ENCODE measurements around the gene TOR1B.
A peak's percentile ranks its signal among the peaks of the same experiment; 100 is the strongest.

Gene TOR1B

DNA sequence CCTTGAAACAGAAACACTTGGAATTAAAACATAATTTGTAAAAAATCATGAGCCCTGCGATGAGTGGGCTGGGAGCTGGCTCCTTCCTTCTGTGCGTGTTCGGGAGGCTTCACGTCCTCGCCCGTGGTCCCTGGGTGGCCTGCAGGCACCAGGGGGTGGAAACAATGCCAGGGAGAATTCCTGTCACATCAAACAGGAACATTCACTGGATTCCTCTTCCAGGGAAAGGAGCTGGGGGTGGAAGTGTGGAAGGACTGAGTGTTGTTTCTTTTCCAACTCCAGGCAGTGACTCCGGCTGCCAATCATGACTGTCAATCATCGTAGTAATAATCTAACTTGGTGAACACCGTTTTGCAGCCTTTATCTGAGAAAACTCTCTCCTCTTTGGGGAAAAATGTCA, 10.7 kb downstream of the TOR1B start:
- H3K36me3 ChIP-seq (ENCODE audit: control insufficient read depth, insufficient read depth, low read length), result peaks cover 82% of the 10 kb centered on the region
- WGBS, 2 experiments (ENCODE audit: insufficient coverage in 2 of 2), result 91 to 96% methylated on average over 7 to 9 of the region's 9 CpGs

DNA sequence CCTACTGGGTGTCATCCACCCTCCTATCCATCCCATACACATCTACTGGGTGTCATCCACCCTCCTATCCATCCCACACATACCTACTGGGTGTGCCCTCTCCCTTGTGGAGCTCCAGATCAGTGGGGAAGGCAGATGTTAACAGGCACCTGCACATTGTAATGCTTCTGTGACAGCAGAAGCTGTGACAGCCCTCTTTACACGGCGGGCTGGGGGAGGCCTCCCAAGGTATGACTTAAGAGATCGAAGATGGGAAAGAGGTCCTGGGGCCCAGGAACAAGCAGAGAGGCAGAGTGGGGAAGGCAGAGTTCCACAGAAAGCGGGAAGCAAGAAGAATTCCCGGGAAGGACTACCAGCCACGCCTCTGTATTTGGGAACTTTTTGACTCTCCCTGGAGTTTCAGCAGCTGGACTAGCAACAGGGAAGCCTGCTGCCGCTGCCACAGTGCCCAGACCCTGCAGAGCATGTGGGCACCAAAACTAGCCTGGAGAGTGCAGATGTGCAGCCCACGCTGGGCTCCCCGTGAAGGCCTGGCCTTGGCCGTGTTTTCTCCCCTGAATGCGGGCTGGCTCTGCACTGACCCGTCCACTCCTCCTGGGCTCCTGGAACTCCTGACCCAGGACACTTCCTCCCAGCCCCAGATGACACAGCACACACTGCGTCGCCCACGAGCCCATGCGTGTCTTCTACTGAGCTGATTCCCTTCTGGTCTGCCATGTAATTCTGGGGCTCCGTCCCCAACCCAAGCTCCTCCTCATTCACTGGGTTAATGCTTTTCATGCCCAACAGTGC, 11.6 kb downstream of the TOR1B start:
- Histone ChIP-seq H3K36me3 (ENCODE audit: control insufficient read depth, insufficient read depth, low read length) (peaks cover 82% of the 10 kb centered on the region), H3K4me1 (ENCODE audit: control insufficient read depth, insufficient read depth, low read length, poor library complexity, severe bottlenecking) (no peaks in the 10 kb centered on the region), H3K9me3 (ENCODE audit: control insufficient read depth, low read length) (no peaks in the 10 kb centered on the region), H3K4me3 (ENCODE audit: extremely low read depth, insufficient read depth, low read length, poor library complexity, severe bottlenecking) (no peak overlapping the region), H3K27ac (ENCODE audit: low read depth, low read length, severe bottlenecking) (no peak overlapping the region)
- WGBS, 2 experiments (ENCODE audit: insufficient coverage in 2 of 2), result 93 to 96% methylated on average over 13 to 17 of the region's 17 CpGs

More for the DNA sequence above, 10.7 kb downstream of the TOR1B start:
- no peaks in the 10 kb centered on the region for H3K4me1 ChIP-seq (ENCODE audit: control insufficient read depth, insufficient read depth, low read length, poor library complexity, severe bottlenecking)
- H3K27ac ChIP-seq (ENCODE audit: low read depth, low read length, severe bottlenecking), result no peak overlapping the region
- no peak overlapping the region for H3K4me3 ChIP-seq (ENCODE audit: extremely low read depth, insufficient read depth, low read length, poor library complexity, severe bottlenecking)
- no peaks in the 10 kb centered on the region for H3K9me3 ChIP-seq (ENCODE audit: control insufficient read depth, low read length)

DNA sequence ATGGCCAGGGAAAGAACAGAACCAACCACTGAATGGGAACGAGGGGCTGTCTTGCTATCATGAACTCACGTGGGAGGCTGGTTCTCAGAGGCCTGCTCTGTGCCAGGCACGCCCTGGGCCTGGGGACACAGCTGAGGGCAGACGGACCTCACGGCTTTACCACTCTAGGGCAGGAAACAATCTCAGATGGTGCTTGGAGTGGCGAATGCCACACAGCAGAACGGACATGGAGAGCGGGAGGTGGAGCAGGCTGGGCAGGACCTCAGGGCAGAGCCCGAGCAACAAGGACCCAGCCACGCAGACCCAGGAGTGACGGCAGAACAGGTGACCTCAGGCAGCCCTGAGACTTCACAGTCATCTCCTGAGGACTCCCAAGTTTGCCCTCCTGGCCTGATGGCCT, 12.3 kb downstream of the TOR1B start:
- 93 to 94% methylated on average over 11 of the region's 11 CpGs for WGBS, 2 experiments (ENCODE audit: insufficient coverage in 2 of 2)
- Histone ChIP-seq H3K27ac (ENCODE audit: low read depth, low read length, severe bottlenecking) (no peak overlapping the region), H3K4me1 (ENCODE audit: control insufficient read depth, insufficient read depth, low read length, poor library complexity, severe bottlenecking) (no peaks in the 10 kb centered on the region), H3K9me3 (ENCODE audit: control insufficient read depth, low read length) (no peaks in the 10 kb centered on the region), H3K4me3 (ENCODE audit: extremely low read depth, insufficient read depth, low read length, poor library complexity, severe bottlenecking) (no peak overlapping the region), H3K36me3 (ENCODE audit: control insufficient read depth, insufficient read depth, low read length) (peaks cover 81% of the 10 kb centered on the region)

DNA sequence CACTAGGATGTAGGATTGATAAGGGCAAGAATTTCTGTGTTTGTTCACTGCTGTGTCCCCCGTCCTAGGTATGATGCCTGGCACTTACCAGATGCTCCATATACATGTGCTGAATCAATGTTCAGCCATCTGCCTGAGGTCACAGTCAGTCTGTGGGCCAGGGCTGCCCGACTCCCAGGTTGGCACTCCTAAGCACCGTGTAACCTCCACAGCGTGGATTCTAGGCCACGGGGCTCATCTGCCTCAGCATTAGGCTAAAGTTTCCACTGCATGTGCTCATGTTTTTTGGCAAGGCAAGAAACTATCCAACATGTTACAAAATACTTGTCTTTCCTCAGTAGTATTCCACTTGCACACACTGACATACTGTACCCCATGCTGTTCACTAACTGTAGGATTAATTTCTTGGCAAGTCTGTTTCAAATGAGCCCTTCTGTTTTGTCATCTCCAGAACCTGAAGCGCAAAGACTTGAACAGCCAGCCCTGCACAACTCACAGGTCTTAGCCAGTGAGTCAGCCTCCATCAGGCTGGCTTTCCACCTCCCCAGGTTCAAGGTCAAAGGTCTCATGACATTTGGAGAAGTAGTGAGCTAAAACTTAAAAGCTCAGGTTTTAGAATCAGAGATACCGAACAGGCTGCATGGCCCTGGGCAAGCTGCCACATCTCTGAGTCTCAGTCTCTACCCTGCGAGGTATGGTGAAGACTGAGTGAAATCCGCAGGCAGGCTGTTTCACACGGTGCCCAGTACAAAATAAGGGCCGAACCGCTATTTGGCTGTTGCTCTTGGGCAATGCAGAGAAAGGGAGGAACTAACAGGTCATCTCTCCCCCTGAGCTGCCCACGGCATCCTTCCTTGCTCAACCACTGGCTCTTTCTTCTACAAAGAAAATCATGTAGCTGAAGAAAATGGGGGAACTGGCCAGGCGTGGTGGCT, 13.8 kb downstream of the TOR1B start:
- Histone ChIP-seq H3K27ac (ENCODE audit: low read depth, low read length, severe bottlenecking) (no peak overlapping the region), H3K36me3 (ENCODE audit: control insufficient read depth, insufficient read depth, low read length) (peaks cover 82% of the 10 kb centered on the region)
- 86 to 88% methylated on average over 11 to 13 of the region's 14 CpGs for WGBS, 2 experiments (ENCODE audit: insufficient coverage in 2 of 2)

DNA sequence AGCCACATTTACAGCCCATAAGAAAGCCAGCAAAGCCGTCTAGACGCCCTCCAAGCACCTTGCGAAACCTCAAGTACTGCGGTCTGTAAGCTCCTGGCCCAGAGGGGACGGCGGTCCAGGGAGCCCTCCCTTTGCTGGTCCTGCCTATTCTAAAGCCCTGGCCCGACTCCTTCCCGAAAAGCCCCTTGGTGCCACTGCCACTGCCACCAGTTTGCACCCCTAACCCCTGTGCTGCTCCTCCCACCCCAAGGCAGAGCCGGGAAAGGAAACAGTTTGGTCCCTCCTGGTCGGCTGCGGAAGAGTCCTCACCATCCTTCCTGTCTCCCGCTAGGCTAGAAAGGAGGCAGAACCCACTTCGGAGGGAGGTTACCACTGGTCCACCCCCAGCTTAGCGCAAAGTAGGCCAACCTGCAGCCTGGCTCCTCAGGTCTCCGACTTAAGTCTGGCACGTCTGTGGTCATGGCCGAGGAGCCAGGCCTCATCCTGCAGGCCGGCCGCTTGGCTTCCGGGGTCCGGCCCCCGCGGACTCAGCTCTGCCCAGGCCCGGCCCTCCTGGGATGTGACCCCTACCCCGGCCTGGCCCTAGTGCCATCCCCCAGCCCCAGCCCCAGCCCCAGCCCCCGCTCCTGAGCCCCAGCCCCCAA, 20.0 kb downstream of the TOR1B start:
- 24 to 28% methylated on average over 20 to 25 of the region's 26 CpGs for WGBS, 2 experiments (ENCODE audit: insufficient coverage in 2 of 2)

More for the DNA sequence above, 13.8 kb downstream of the TOR1B start:
- H3K4me3 ChIP-seq (ENCODE audit: extremely low read depth, insufficient read depth, low read length, poor library complexity, severe bottlenecking), result no peak overlapping the region
- no peaks in the 10 kb centered on the region for H3K4me1 ChIP-seq (ENCODE audit: control insufficient read depth, insufficient read depth, low read length, poor library complexity, severe bottlenecking)
- no peaks in the 10 kb centered on the region for H3K9me3 ChIP-seq (ENCODE audit: control insufficient read depth, low read length)

DNA sequence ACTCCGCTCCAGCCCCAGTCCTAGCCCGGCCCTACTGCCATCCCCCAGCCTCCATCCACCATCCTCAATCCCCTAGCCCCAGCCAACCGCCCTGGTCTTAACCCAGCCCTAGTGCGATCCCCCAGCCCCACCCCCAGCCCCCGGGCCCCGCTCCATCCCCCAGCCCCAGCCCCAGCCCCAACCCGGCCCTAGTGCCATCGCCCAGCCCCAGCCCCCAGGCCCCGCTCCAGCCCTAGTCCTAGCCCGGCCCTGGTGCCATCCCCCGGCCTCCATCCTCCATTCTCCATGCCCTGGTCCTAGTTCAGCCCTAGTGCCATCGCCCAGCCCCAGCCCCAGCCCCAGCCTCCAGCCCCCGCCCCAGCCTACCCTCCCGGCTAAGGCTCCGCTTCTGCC, 20.6 kb downstream of the TOR1B start:
- peak overlapping the region; percentile 79 for H3K4me3 ChIP-seq (ENCODE audit: extremely low read depth, insufficient read depth, low read length, poor library complexity, severe bottlenecking)
- H3K36me3 ChIP-seq (ENCODE audit: control insufficient read depth, insufficient read depth, low read length), result peaks cover 57% of the 10 kb centered on the region
- peaks cover 3% of the 10 kb centered on the region for H3K4me1 ChIP-seq (ENCODE audit: control insufficient read depth, insufficient read depth, low read length, poor library complexity, severe bottlenecking)
- WGBS, 2 experiments (ENCODE audit: insufficient coverage in 2 of 2), result 0% methylated on average over 2 of the region's 15 CpGs; no CpG with 5 or more reads in 1 of the 2 experiments
- H3K9me3 ChIP-seq (ENCODE audit: control insufficient read depth, low read length), result no peaks in the 10 kb centered on the region
- H3K27ac ChIP-seq (ENCODE audit: low read depth, low read length, severe bottlenecking), result peak overlapping the region; percentile 45

More for the DNA sequence above, 20.0 kb downstream of the TOR1B start:
- no peak overlapping the region for H3K27ac ChIP-seq (ENCODE audit: low read depth, low read length, severe bottlenecking)
- peak overlapping the region; percentile 79 for H3K4me3 ChIP-seq (ENCODE audit: extremely low read depth, insufficient read depth, low read length, poor library complexity, severe bottlenecking)
- H3K36me3 ChIP-seq (ENCODE audit: control insufficient read depth, insufficient read depth, low read length), result peaks cover 59% of the 10 kb centered on the region
- H3K4me1 ChIP-seq (ENCODE audit: control insufficient read depth, insufficient read depth, low read length, poor library complexity, severe bottlenecking), result peaks cover 3% of the 10 kb centered on the region
- no peaks in the 10 kb centered on the region for H3K9me3 ChIP-seq (ENCODE audit: control insufficient read depth, low read length)

DNA sequence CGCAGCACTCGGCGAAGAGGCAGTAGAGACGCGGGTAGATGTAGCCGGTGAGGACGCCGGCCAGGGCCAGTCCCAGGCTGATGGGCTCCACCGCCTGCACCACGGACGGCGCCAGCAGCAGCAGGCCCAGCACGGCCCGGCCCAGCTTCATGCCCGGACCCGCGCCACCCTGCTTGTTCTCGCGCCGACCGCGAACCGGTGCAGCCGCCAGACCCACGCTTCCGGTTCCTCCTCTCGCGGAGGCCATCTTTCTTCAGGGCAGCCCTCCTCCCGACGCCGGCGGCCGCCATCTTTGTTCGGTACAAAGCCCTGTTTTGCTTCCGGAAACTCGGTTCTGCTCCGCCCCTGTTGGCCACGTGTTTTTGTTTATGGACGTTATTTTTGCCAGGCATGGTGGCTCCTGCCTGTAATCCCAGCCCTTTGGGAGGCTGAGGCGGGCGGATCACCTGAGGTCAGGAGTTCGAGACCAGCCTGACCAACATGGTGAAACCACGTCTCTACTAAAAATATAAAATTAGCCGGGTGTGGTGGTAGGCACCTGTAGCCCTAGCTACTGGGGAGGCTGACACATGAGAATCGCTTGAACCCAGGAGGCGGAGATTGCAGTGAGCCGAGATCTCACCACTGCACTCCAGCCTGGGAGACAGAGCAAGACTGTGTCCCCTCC, 21.1 kb downstream of the TOR1B start, which contains the start of gene TOR1A:
TSS of gene TOR1A (minus strand) at position 202 of the 667 bp plus-strand sequence. CDS start at position 151, 51 bp downstream.
- Histone ChIP-seq H3K36me3 (ENCODE audit: control insufficient read depth, insufficient read depth, low read length) (peaks cover 57% of the 10 kb centered on the region), H3K4me1 (ENCODE audit: control insufficient read depth, insufficient read depth, low read length, poor library complexity, severe bottlenecking) (peaks cover 3% of the 10 kb centered on the region), H3K4me3 (ENCODE audit: extremely low read depth, insufficient read depth, low read length, poor library complexity, severe bottlenecking) (peak within 1 kb of the TSS; percentile 79), H3K27ac (ENCODE audit: low read depth, low read length, severe bottlenecking) (peak within 1 kb of the TSS; percentile 45), H3K9me3 (ENCODE audit: control insufficient read depth, low read length) (no peaks in the 10 kb centered on the region)
- WGBS, 2 experiments (ENCODE audit: insufficient coverage in 2 of 2), result 0 to 1% methylated on average over 39 to 42 of the region's 47 CpGs

DNA sequence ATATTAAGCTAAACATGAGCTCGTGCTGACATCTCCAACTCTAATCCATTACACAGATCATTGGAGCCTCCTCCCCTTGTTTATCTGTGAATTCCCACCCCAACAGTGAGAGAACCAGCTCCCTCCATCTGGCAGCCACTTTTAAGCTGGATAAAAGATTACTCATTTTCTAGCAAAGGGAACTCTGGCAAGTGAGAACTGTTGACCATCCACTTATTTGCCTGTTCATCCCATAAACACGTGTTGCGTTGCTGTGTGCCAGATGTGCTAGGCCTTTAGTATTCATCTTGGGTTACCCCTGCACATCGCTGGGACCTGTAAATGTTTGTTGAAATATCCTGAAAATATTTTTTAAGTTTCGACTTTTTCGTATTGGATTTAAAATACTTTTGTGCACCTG, 23.4 kb downstream of the TOR1B start:
- Histone ChIP-seq H3K4me3 (ENCODE audit: extremely low read depth, insufficient read depth, low read length, poor library complexity, severe bottlenecking) (no peak overlapping the region), H3K4me1 (ENCODE audit: control insufficient read depth, insufficient read depth, low read length, poor library complexity, severe bottlenecking) (peaks cover 3% of the 10 kb centered on the region), H3K9me3 (ENCODE audit: control insufficient read depth, low read length) (no peaks in the 10 kb centered on the region), H3K36me3 (ENCODE audit: control insufficient read depth, insufficient read depth, low read length) (peaks cover 59% of the 10 kb centered on the region), H3K27ac (ENCODE audit: low read depth, low read length, severe bottlenecking) (no peak overlapping the region)
- 98 to 100% methylated on average over 1 to 4 of the region's 6 CpGs for WGBS, 2 experiments (ENCODE audit: insufficient coverage in 2 of 2)

DNA sequence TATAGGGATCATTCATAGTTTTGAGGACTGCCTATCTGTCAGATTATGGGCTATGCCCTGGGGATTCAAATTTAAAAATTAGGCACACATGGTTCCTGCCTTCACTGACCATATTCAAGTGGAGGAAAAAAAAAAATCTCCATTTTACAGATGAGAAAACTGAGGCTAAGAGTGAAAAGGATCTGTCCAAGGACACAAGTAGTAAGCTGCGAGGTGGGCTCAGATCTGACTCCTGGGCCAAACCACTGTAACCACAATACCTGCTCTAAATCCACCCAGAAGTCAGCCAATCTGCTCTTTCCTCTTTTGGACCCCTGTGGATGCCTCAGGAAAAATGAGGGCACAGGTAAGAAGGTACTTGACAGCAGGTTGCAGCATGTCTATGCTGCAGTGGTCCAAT, 23.8 kb downstream of the TOR1B start:
- H3K36me3 ChIP-seq (ENCODE audit: control insufficient read depth, insufficient read depth, low read length), result peaks cover 59% of the 10 kb centered on the region
- H3K4me3 ChIP-seq (ENCODE audit: extremely low read depth, insufficient read depth, low read length, poor library complexity, severe bottlenecking), result no peak overlapping the region
- H3K27ac ChIP-seq (ENCODE audit: low read depth, low read length, severe bottlenecking), result no peak overlapping the region
- peaks cover 3% of the 10 kb centered on the region for H3K4me1 ChIP-seq (ENCODE audit: control insufficient read depth, insufficient read depth, low read length, poor library complexity, severe bottlenecking)
- no peaks in the 10 kb centered on the region for H3K9me3 ChIP-seq (ENCODE audit: control insufficient read depth, low read length)
- WGBS, 2 experiments (ENCODE audit: insufficient coverage in 2 of 2), result no CpG with 5 or more reads among the region's 1 CpG

DNA sequence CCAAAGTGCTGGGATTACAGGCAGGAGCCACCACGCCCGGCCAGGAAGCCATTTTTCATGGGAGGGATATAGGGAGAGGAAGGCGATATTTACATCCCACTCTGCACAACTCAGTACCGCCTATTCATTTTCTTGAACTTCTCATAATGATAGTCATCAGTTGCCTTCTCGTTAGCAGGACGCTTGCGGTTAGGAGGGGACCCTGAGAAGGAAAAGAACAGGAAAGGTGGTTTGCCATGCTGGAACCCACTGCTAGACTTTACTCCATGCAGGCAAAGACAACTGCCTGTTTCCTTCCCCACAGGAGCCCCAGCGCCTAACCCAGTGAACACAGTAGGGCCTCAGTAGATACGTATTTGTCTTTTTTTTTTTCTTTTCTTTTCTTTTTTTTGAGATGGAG, 25.1 kb downstream of the TOR1B start:
- H3K9me3 ChIP-seq (ENCODE audit: control insufficient read depth, low read length), result no peaks in the 10 kb centered on the region
- peaks cover 61% of the 10 kb centered on the region for H3K36me3 ChIP-seq (ENCODE audit: control insufficient read depth, insufficient read depth, low read length)
- 100% methylated on average over 5 of the region's 9 CpGs for WGBS, 2 experiments (ENCODE audit: insufficient coverage in 2 of 2)
- no peak overlapping the region for H3K27ac ChIP-seq (ENCODE audit: low read depth, low read length, severe bottlenecking)
- no peaks in the 10 kb centered on the region for H3K4me1 ChIP-seq (ENCODE audit: control insufficient read depth, insufficient read depth, low read length, poor library complexity, severe bottlenecking)
- H3K4me3 ChIP-seq (ENCODE audit: extremely low read depth, insufficient read depth, low read length, poor library complexity, severe bottlenecking), result no peak overlapping the region
